22Rv1 (cell line): ENCODE measurements around the gene PNPLA6.

ENCODE experiments used
- CTCF ChIP-seq: fragments of 450-650 bp; IDR thresholded peaks from 2 replicates; pipeline ENCODE4 v1.5.1; 2017; ENCODE audit warnings: mild to moderate bottlenecking
- ZFX ChIP-seq: fragments of 450-650 bp; IDR thresholded peaks from 2 replicates; pipeline ENCODE4 v1.6.1; 2017; ENCODE audit warnings: antibody characterized with exemption, borderline replicate concordance

DNA sequence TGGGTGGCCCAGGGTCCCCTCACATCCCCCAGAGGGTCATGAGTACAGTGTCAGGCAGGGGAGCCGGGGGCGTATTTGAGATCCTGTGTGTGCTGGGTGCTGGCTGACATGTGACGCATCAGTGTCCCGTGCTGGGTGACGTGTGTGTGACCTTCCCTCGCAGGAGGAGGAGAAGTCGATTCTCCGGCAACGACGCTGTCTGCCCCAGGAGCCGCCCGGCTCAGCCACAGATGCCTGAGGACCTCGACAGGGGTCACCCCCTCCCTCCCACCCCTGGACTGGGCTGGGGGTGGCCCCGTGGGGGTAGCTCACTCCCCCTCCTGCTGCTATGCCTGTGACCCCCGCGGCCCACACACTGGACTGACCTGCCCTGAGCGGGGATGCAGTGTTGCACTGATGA is 25.8 kb downstream of the PNPLA6 start:
- no peak for TF ChIP-seq CTCF
- TF ChIP-seq ZFX: no peak
